T1000 (cell line): ENCODE data around the gene DDX18.
"Not testable (repeated sequence)": the region's sequence is repeated elsewhere in the genome, so short reads cannot be mapped to it uniquely, and the experiment has no call there.

Experiments
- DNase-seq: peaks from one replicate; lab custom pipeline; 2025; ENCODE audit warnings: mixed read lengths; lab: John Stamatoyannopoulos, UW

DDX18 gene

DNA sequence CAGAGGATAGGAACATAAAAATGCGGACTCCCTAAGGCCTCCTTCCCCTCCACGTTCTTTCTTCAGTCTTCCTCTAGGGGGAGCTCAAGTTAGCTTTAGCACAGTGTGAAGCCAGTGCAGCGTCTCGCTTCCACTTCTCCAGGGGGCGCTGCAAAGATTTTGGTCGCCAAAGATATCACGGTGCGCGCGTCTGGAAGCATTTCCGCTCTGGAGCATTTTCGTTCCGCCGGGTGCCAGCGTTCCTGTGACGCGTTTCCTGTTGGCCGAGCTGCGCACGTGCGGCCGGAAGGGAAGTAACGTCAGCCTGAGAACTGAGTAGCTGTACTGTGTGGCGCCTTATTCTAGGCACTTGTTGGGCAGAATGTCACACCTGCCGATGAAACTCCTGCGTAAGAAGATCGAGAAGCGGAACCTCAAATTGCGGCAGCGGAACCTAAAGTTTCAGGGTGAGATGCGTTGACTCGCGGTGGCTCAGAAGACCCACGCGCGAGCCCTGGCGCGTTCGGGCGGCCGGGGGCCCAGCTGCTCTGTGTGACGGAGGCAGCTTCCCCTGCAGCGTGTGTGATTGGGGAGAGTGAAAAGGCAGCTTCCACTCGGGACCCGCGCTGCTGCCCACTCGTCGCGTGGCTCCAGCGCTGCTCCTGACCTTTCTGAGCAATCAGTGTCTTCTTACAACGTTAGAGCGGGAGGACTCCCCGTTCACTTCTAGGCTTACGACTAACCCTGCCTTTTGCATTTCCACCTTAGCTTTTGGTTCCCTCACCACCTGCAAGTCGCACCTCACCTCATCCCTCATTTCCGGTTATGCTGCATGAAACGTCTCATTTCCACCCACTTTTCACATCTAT, at the start of gene DDX18:
DDX18 (plus strand) TSS at position 275 of the 848 bp plus-strand sequence; CDS start at position 362, 87 bp downstream.
- peak; percentile 94 for DNase-seq

DNA sequence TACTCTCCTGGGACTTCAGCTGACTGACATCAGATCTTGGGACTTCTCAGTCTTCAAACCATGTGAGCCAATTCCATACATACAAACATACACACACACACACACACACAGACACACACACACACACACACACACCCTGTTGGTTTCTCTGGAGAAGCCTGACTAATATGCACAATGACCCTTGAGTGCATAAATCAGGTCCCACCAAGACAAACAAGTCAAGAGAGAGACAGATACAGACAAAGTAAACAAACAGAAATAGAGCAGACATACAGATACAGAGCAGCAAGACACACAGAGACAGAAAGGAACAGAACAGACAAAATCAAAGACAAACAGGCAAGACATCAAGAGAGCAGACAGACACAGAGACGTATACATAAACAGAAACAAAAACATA, 43.8 kb upstream of the DDX18 start:
- DNase-seq = no peak

DNA sequence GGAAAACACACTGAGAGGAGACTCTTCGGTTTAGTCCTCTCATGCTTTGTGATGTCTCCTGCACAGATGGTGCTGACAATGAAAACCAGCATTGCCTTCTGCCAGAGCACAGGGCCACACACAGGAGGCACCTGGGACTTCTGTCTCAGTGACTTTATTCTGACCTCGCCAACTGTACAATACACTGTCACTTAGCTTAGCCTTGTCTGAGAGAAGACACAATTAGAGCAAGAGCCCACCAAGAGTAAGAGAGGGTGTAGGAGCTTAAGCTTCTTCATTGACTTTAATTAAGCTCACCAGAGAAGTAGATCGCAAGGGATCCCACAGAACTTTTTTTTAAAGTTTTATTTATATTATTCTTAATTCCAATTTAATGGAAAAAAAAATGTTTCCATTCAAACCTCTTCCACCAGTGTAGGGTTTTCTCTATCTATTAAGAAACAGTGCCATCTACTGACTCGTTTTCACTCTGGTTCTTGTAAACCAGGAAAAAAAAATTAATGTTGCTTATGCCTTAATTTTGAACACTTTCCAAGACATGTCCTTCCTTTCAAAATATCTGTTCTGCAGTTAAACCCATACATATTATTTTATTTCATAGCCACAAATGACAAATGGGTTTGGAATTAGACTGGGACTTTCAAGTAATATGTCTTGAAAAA, 42.4 kb upstream of the DDX18 start:
- DNase-seq = no peak

DNA sequence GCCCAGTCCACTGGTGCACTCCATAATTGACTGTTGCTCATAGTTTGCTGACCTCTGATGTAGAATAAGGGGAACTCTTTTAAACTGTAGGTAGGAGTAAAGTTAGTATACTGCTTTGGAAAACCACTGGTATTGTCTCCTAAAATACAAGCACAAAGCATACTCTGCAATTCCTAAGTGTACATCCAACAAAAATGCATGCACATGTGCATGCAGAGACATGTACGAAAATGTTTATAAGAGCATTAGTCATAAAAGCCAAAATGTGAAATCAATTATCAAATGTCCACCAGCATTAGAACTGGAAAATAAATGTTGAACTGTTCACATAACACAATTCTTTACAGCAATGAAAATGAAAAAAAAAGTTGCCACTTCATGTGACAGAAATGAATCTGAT, 39.8 kb upstream of the DDX18 start:
- no peak for DNase-seq

DNA sequence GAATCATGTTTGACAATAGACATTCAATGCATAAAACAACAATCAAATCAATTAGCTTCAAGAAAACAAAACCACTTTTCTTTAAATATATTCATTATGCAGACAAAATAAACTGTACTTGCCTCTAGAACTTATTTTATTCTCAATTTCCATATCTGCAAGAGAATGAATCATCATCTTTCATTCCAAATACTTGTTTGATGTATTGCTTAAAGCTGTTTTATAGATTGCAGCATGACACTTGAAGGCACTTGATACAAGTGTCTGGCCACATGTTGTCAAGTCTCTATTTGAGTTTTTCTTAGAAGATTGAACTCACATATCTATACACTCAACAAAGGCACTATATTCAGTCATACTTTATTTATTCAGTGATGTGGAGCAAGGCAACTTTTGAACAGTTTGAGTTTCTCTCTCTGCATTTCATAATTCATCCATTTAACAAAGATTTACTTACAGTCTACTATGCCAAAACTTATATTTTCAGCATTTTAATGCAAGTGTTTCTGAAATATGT, 38.7 kb upstream of the DDX18 start:
- DNase-seq = no peak

DNA sequence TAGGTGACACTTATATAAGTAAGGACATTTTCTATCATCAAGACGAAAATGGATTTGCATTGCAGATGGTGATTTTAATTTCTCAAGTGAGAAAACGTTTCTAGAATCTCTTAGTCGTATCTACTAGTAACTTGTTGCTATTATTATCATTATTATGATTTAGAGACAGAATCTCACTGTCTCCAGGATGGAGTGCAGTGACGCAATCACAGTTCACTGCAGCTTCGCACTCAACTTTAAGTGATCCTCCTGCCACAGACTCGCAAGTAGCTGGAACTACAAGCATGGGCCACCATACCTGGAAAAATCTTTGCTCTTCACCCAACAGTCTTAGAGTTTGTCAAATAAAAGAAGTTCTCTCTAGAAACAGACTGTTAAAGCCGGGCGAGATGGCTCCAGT, 37.6 kb upstream of the DDX18 start:
- DNase-seq = no peak

DNA sequence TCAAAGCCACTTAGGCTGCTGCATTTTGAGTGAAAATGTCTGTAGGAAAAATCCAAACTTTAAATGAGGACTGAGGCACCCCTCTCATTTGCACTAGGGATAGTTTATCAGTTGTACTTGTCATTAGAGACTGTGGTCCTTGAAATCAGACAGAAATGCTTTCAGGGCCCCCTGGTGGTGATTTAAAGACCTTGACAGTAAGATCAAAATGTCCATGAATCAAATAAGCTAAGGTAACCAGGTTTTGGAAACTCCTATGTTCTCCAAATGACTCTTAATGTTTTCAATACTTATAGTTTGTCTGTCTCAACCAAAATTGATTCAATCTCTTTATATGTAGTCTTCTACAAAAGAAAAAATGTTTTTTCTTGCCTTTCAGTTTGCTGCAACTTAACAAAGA, 28.8 kb upstream of the DDX18 start:
- no peak for DNase-seq

DNA sequence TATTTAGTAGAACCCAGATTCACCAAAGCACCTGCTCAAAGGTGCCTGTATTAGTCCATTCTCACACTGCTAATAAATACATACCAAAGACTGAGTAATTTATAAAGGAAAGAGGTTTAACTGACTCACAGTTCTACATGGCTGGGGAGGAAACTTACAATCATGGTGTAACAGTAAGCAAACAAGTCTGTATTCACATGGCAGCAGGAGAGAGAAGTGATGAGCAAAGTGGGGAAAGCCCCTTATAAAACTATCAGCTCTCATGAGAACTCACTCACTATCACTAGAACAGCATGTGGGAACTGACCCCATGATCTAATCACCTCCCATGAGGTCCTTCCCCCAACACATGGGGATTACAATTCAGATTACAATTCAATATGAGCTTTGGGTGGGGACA, 28.0 kb upstream of the DDX18 start:
- DNase-seq = no peak

DNA sequence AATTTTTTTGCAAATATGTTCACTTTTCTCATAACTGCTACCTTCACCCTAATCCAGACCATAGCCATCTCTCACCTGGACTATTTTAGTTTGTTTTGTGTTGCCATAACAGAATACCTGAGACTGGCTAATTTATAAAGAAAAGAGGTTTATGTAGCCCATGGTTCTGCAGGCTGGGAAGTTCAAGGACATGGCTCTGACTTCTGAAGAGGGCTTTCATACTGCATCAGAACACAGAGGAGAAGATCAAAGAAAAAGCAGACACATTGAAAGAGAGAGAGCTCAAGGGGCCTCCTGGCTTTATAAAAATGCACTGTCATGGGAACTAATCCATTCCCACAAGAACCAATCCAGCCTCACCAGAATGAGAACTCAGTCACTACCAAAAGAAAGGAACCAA, 25.0 kb upstream of the DDX18 start:
- DNase-seq = no peak

DNA sequence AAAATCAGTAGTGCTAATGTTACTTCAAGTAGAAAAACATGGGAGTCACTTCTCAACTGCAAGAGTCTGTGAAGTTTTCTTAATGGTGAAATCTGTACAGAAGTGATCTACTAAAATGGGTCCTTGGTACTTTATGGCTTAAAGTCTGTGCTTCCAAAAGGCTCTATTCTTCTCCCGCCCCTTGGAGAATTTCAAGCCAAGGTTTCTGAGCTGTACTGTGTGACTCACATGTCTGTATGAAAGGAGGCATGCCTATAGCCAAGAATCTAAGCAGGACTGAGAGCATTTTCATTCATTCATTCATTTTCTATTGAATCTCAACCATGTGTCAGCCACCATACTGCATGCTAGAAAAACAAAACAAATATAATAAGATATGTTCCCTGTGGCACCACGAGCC, 19.8 kb upstream of the DDX18 start:
- no peak for DNase-seq

DNA sequence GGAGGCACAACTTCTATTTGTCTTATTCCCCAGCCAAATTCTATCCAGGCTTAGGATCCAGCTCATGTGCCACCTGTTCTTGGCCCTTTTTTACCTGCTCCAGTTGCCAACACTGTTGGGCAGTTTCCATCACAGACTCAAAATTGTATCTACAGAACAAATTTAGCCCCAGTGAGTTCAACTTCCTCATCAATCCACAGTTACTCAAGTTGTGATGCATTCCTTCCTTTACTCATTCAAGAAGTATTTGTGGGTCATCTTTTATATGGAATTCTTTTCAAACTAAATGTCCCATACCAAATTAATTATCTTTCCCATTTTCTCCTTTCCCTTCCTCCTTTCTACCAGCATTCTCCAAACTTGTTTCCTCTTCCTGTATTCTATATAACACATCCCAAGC, 12.7 kb upstream of the DDX18 start:
- DNase-seq = no peak

DNA sequence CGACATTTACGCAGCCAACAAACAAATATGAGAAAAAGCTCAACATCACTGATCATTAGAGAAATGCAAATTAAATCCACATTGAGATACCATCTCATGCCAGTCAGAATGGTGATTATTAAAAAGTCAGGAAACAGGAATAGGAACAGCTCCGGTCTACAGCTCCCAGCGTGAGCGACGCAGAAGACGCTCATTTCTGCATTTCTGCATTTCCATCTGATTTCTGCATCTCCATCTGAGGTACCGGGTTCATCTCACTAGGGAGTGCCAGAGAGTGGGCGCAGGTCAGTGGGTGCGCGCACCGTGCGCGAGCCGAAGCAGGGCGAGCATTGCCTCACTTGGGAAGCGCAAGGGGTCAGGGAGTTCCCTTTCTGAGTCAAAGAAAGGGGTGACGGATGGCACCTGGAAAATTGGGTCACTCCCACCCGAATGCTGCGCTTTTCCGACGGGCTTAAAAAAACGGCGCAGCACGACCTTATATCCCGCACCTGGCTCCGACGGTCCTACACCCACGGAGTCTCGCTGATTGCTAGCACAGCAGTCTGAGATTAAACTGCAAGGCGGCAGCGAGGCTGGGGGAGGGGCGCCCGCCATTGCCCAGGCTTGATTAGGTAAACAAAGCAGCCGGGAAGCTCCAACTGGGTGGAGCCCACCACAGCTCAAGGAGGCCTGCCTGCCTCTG, 10.7 kb upstream of the DDX18 start:
- DNase-seq = not testable (repeated sequence)

DNA sequence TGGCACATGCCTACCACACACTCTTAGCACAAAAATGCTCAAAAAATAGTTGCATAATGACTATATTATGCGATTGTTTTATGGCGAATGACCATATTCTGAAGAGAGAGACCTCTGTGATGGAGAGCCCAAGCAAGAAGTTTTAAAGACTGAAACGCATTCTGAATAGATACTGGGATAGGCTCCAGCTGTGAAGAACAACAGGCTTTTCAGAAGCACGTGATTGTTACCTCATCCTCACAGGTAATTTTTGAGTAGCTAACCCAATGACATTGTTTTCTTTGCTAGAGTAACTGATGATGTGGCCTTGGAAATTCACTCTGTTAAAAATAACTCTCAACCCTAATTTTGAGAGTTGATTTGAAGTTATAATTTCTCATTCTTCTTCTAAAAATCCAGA, 2.0 kb upstream of the DDX18 start:
- no peak for DNase-seq

DNA sequence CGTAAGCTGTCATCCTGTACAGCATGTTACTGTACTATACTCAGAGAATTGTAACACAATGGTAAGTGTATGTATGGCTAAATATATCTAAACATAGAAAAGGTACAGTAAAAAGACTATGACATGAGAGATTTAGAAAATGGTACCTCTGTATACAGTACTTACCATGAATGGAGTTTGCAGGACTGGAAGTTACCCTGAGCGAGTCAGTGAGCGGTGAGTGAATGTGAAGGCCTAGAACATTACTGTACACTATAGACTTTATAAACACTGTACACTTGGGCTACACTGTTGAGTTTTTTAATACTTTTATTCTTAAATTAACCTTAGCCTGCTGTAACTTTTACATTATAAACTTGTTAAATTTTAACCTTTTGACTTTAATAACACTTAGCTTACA, 1.5 kb downstream of the DDX18 start:
- DNase-seq = no peak

DNA sequence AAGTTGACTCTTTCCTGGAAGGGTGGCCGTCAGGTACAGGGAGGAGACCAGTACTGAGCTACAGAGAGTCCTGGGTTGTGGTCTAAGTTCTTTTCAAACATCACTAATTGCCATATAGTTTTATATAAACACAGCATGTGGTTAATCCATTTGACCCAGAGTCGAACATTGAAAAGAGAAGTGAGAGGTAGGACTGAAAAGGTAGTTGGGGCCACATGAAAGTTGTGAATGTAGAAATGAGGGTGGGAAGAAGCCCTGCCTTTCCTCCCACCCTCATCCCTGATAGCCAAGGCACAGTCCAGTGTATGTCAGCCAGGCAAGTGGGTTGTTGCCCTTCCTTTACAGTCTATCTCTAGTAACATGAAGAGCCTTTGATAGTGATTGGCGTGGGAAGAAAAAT, 4.4 kb downstream of the DDX18 start:
- DNase-seq = no peak

DNA sequence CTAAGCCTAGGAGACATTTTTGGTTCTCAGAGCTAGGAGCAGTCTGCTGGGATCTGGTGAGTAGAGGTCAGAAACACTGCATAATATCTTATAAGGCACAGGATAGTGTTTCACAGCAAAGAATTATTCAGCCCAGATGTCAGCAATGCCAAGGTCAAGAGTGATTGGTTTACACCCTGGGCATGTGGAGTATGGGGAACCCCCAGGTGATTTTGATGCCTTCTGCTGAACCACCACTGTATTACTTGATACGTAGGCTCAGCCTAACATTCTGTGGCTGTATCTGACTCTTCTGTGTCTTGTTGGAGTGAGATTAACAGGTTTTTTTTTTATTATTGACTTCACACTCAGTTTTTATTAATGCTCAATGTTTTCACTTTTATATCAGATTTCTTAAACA, 6.0 kb downstream of the DDX18 start:
- DNase-seq = no peak

DNA sequence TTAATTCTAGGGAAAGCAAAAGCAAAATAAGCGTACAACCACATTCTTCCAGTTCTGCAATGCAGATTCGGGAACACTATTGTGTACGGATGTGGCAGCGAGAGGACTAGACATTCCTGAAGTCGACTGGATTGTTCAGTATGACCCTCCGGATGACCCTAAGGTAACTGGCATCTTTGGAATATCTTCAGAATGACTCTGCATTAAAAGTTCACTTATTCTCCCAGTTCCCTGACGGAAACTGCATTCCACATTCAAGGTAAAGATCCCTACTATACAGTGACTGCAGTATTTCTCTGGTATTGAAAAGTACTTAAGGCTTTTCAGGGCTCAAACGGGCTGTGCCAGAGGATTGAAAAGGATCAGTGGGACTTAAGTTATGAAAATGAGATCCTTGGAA, 10.9 kb downstream of the DDX18 start:
- DNase-seq = no peak

DNA sequence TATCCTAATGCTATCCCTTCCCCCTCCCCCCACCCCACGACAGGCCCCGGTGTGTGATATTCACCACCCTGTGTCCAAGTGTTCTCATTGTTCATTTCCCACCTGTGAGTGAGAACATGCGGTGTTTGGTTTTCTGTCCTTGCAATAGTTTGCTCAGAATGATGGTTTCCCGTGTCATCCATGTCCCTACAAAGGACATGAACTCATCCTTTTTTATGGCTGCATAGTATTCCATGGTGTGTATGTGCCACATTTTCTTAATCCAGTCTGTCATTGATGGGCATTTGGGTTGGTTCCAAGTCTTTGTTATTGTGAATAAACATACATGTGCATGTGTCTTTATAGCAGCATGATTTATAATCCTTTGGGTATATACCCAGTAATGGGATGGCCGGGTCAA, 13.0 kb downstream of the DDX18 start:
- not testable (repeated sequence) for DNase-seq

DNA sequence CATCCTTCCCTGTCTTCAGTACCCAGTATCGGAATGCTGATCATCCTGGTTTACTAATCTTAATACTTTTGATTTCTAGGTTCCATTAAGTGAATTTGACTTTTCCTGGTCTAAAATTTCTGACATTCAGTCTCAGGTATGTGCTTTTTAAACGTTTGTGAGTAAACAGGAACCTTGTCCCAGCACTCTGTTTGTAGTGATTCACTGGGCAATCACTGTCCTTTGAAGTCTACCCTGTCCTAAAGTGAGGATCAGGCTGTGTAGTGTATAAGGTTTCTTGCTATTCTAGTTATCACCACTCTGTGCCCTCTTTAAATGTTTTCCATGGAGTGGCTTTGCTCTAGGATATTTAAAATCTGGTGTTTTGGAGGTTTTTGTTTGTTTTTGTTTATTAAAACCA, 14.4 kb downstream of the DDX18 start:
- DNase-seq = no peak

DNA sequence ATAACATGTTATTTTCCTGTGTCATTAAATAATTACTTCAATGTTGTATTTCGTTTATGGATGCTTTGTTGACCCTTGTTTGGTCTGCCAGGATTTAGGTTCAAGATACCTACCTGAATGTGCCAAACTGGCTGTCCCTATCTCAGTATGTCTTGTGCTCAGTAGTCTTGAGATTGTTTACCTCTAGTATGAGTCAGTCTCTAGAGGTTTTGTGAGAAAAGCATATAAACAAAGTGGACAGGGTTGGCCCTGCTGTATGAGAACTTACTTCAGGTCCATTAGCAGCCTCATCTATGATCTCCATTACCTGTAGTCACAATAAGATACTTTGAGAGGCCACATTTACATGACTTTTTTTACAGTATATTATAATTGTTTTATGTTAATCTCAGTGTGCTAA, 17.8 kb downstream of the DDX18 start:
- no peak for DNase-seq

DNA sequence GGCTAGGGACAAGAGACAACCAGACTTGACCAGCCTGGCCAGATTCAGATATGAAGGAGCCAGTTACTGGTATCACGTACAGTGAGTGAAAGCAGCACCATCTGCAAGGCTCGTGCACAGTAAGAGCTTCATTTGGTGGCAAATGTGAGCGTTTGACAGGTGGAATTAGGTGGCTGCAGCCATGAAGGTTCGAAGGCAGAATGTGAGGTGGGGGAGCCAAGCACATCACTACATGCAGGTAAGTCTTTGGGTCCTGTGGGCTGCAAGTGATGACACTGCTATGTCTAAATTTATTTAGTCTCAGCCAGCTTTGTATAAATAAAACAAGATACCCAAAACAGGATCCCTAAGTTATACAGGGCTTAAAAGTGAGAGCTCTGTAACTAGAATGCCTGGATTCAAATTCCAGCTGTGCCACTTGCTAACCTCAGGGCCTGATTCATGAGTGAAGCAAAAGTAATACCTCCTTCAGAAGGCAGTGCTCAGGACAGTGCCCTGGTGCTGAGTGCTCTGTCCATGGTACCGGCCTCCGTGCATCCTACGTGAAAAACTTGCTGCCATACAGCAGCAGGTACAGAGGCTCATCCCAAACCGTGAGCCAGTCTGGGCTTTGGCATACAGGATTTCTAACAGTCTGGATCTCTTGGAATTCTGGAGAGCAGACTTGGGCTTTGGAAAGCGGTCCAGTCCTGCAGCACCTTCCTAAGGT, 18.6 kb downstream of the DDX18 start:
- no peak for DNase-seq

DNA sequence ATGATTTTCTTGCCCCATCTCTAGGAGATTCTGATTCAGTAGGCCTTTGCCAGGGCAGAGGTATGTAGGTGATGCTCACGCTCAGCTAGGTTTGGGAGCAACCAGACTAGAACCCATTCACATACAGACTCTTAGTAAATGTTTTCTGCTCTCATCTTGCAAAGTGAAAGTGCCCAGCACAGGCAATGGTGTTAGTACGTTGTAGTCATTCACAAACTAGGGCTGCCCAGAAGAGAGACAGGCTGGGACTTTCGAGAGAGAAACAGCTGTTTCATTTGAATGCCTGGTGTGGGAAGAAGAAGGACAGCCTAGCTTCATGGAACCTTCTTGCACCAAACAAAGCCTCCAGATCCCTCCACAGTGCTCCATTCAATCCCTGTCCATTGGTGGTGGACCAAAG, 19.4 kb downstream of the DDX18 start:
- DNase-seq = no peak
